HPDE6-E6E7 (cell line): ENCODE results near the gene MAN1C1.

Source experiments
- DNase-seq: peaks from one replicate; pipeline ENCODE4 v3.0.0; 2011; ENCODE audit warnings: missing footprints; ENCODE audit errors: extremely low spot score

Gene MAN1C1

GRCh38 chr1:25817840-25818501 lies 201.4 kb downstream of the MAN1C1 start:
- no peak for DNase-seq

GRCh38 chr1:25818569-25818968 lies 202.0 kb downstream of the MAN1C1 start:
- no peak for DNase-seq

- DNase-seq: peak; percentile 92
Measured at GRCh38 chr1:25819491-25820246, 203.1 kb downstream of the MAN1C1 start, which contains the start of gene MTFR1L. Gene MTFR1L, plus strand, starts transcription at chr1:25819954. Its CDS starts 3,151 bp downstream, at chr1:25823105.

GRCh38 chr1:25820247-25821111 lies 203.9 kb downstream of the MAN1C1 start:
- peak; percentile 74 for DNase-seq

GRCh38 chr1:25821112-25821476 lies 204.5 kb downstream of the MAN1C1 start:
- no peak for DNase-seq

GRCh38 chr1:25821630-25822091 lies 205.1 kb downstream of the MAN1C1 start:
- no peak for DNase-seq

GRCh38 chr1:25825605-25826004 lies 209.0 kb downstream of the MAN1C1 start:
- DNase-seq: no peak

- DNase-seq: no peak
Measured at GRCh38 chr1:25826571-25826970, 210.0 kb downstream of the MAN1C1 start.

- no peak for DNase-seq
Measured at GRCh38 chr1:25828491-25828890, 211.9 kb downstream of the MAN1C1 start.

- DNase-seq: no peak
Measured at GRCh38 chr1:25829046-25829445, 212.5 kb downstream of the MAN1C1 start.

GRCh38 chr1:25831569-25832196 lies 215.1 kb downstream of the MAN1C1 start:
- no peak for DNase-seq

- no peak for DNase-seq
Measured at GRCh38 chr1:25832336-25833037, 215.9 kb downstream of the MAN1C1 start.

GRCh38 chr1:25833158-25833557 lies 216.6 kb downstream of the MAN1C1 start:
- no peak for DNase-seq
